Stimulated activated CD8-positive, alpha-beta memory T cell treated with anti-CD3 and anti-CD28 coated beads, Interleukin-7, amount 100 ng/mL, for 24 hours (primary cell): ENCODE data around the gene SLC47A1.
"Not testable (repeated sequence)": the region's sequence is repeated elsewhere in the genome, so short reads cannot be mapped to it uniquely, and the experiment has no call there.

ENCODE experiments used
- DNase-seq: peaks from one replicate; pipeline ENCODE4 v3.0.0-alpha.2; 2020; ENCODE audit warnings: low read depth

SLC47A1 gene

DNA sequence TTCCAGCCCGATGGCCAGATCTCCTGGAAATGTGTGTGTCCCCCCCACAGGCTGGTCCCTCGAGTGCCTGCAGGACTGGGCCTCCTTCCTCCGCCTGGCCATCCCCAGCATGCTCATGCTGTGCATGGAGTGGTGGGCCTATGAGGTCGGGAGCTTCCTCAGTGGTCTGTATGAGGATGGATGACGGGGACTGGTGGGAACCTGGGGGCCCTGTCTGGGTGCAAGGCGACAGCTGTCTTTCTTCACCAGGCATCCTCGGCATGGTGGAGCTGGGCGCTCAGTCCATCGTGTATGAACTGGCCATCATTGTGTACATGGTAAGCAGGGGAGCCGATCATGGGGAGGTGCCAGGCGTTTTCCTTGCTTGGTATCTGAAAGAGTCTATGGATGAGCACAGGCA is 22.1 kb downstream of the SLC47A1 start:
- no peak for DNase-seq

DNA sequence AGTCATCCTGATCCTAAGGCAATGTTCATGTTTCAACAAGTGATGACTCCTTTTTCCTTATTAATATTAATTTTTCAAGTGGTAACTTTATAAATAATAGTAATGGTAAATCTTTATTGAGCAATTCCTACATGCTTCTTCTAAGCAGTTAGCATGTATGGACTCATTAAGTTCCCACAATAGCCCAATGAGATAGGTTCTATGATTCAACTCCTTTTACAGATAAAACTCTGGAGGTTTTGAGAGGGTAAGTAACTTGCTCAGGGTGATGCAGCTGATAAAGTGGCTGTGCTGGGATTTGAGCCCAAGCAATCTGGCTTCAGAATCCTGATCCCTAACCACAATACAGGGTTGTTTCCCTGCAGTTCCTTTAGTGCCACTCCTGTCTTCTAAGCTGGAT is 25.3 kb downstream of the SLC47A1 start:
- no peak for DNase-seq

DNA sequence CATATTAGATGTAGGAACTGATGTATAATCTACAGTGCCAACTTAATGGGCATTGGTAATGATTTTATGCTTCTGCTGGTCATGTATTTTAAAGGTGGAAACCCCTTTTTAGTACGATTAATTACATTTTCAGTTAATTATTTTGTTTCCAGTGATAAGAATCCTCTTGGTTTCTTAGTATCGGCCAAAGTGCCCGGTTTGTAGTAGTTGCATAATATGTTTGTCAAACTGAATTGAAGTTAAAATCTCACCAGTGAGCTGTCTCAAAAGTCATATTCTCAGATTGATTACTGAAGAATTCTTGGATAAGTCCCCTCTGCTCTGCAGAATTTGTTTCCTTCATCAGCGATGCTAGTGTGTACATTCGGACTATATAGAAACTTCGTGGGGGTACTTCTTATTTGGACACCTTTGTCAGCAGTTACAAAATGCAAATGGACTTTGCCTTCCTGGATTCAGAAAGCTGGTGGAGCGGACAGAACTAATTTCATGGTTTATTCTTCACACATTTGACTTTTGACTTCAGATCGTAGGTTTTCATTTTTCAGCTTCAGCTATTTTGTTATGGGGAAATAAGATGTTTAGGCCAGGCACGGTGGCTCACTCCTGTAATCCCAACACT is 28.2 kb downstream of the SLC47A1 start:
- no peak for DNase-seq

DNA sequence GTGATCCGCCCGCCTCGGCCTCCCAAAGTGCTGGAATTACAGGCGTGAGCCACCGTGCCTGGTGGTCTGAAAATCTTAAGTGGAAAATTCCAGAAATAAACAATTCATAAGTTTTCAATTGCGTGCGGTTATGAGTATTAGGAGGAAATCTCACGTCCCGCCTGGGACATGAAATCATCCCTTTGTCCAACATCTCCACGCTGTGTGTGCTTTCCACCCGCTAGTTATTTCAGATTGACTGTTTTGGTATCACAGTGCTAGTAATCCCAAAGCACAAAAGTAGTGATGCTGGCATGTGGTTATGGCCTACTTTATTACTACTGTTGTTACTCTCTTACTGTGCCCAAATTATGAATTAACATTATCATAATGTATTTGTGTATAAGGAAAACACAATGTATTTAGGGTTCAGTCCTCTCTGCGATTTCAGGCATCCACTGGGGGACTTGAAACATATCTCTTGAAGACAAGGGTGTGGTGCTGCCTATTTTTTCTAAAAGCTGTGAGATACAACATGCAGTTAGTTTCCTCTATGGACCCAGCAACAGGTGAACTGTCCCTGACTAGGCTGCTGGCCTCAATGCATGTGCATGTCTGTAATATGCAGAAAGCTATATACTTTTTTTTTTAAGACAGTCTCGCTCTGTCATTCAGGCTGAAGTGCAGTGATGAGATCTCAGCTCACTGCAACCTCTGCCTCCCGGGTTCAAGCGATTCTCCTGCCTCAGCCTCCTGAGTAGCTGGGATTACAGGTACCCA is 32.3 kb downstream of the SLC47A1 start:
- no peak for DNase-seq

DNA sequence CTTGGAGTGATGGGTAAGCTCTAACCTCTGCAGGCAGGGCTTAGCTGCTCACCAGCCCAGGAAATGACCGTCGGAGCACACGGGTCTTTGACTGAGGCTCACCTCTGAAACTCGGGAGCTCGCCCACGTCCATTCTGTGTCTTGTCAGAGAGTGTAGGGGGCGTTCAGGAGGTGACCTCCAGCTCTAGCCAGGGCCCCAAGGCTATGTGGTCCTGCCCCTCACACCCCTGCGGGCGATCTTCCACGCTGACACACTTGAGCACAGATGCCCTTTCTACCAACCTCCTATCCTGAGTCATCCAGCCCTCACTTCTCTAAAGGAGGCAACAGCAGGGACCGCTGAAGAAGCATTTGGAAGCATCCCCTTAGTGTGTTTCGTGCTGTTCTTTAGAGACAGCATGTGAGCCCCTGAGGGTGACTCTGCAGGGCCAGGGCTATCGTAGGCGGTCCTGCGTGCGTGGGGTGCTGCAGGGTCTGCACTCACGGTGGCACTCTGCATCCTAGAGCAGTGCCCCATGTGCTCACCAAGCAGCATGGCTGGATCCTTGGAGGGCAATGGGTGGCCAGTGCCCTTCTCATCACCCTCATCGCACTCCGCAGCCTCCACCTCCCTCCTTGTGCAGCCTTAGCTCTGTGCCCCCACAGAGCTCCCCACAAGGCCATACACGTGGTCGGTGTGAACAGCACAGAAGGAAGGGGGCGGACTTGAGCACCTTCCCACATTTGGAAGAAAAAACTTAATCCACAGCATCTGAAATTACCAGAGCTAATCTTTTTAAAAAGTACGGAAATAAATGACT is 33.8 kb downstream of the SLC47A1 start:
- no peak for DNase-seq

DNA sequence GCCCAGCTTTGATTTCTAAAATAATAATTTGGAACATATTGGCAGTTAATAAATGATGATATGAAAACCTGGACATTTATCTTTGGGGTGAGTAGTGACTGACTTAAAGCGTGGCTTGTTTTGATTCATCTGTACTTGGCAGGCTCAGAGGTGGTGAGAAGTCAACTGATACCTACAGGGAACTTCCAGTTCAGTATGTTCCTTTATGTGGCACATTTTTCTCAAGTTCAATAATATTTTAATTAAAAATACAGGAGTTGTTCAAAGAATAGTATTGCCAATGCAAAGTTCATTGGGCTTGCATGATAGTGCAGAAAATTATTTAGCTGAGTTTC is 34.3 kb downstream of the SLC47A1 start:
- no peak for DNase-seq

DNA sequence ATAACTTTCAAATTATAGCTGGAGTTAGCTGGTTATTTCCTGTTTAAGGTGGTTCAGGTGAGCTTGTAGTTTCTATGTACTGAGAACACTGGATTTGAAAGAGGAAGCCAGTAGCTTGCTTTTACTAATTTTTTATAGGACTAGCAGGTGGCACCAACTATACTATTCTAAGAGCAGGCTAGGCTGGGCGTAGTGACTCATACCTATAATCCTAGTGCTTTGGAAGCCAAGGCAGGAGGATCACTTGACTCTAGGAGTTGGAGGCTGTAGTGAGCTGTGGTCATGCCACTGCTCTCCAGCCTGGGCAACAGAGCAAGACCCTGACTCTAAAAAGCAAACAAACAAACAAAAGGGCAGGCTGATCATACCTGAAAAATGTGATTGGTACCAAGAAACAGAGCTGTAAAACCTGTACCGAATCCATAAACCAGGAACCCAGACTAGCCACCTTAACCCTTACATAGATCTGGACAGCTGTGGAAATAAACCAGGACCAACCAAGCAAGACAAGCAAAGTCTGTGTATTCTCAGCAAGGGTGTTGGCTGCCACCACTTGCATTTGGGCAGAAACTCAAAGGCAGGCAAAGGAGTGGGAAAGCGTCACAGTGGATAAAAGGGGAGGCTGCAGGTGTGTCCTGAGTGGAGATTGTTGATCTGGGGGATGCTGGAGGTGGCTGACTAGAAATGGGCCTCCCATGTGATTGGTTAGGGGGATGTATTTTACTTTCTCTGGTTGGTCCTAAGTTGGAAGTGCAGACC is 36.3 kb downstream of the SLC47A1 start:
- DNase-seq: no peak

DNA sequence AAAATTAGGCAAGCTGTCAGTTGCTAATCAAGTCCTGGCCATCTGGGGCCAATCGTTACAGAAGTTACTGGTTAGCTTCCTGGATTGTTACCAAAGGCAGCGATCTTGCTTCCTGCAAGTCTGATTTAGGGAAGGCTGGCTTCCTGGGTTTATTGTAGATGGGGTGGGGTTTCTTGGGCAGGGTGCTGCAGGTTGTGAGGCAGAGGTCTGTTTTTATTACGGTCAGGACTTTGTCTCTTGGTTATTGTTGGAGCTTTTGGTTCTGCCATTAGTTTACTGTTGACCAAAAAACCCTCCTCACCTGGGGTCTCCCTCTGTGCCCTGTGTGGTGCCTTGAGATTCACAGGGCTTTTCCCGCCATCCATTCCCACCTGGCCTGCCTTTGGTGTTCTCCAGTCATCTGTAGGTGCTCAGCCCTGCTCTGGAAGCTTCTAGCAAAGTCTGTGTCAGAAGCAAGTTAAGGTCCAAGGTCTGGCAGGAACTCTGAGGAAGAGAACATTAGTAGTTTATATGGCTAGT is 36.9 kb downstream of the SLC47A1 start:
- DNase-seq: no peak

DNA sequence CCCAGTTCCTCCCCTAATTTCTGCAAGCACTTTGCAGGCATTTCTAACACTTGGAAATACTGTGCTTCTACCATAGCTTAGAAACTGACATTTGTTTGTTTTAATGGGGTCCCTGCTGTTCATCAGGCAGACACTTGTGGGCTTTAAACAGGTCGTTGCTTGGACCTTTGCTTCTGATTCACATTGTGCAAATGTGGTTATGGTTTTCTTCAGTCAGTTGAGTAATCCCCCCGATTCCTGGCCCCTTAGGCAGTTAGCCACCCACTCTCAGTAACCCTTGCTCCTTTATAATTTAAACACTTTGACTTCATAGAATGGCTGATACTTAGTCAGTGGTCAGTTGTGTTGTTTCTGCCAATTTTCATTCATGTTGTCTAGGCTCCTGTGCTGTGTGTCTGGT is 39.4 kb downstream of the SLC47A1 start:
- DNase-seq: no peak

DNA sequence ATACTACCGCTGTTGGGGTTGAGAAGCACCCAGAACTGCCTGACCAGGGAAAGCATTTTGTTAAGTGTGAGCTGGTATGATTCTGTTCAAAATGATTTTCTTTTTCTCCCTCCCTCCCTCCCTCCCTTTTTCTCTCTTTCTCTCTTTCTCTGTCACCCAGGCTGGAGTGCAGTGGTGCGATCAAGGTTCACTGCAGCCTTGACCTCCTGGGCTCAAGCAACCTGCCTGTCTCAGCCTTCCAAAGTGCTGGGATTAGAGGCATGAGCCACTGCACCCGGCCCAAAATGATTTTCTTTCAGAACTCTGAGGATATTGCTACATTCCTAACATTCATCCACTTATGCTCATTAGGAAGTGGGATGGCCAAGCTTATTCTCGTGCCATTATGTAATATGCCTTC is 41.3 kb downstream of the SLC47A1 start:
- no peak for DNase-seq

DNA sequence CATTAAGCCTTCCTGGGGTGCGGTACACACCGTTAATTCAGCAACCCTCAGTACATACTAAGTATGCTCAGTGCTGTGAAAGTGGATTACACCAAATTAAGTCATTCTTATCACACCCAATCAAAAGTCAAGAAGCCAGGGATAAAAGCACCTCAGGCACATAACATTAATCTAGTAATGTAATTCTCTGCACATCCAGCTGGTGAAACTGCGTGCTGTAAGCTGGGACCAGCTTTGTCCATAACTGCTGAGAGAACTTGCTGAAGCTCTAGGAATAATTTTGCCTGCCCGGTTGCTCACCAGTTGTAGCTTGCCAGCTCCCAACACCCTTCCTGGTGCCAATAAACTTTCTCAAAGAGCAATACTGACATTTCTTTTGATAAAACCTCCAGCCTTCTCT is 44.9 kb downstream of the SLC47A1 start:
- no peak for DNase-seq

DNA sequence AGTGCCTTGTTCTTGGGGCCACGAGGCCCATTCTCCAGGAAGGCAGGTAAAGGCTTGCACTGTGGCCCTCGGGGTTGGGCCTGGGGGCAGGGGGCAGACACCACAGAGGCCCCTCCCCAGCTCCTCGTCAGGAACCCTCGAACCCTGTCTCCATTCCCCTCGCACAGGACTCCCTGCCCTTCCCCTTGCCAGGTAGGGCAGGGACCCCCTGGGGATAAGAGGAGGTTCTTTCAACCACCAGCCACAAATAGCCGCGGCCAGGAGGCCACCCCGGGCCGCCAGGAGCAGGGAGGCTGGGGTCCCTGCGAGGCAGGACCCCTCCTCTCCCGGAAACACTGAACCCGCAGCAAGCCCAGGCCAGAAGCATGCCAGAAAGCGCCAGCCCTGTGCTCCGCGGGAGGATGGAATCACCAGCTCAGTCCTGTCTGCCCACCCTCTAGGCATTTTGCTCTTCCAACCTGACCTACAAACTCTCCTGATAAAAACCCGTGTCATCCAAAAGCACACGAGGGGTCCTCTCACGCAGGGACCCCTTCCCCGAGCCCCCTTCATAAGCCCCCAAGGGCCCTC is 45.6 kb downstream of the SLC47A1 start:
- no peak for DNase-seq

DNA sequence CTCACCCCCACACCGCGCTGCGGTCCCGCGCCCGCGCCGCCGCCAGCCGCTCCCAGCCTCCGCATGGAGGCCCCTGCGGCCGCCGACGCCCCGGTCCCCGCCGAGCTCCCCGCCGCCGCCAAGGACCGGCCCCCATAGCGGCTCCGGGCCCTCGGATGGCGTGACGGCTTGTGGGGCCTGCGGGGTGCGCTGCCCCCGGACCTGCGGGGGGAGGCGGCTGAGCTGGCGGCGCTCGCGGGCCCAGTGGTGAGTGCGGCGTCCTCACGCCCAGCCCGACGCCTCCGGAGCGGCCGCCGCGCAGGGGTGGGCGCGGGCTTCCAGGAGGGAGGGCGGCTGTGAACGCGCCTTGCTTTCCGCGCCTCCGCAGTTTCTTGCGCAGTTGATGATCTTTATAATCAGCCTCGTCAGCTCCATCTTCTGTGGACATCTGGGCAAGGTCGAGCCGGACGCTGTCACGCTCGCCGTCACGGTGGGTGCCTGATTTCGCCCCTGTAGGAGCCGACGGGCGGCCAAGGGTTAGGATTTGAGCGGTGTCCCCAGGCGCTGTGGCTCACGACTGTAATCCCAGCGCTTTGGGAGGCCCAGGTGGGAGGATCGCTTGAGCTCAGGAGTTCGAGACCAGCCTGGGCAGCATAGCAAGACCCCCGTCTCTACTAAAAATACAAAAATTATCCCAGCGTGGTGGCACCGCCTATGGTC is 46.4 kb downstream of the SLC47A1 start:
- no peak for DNase-seq

DNA sequence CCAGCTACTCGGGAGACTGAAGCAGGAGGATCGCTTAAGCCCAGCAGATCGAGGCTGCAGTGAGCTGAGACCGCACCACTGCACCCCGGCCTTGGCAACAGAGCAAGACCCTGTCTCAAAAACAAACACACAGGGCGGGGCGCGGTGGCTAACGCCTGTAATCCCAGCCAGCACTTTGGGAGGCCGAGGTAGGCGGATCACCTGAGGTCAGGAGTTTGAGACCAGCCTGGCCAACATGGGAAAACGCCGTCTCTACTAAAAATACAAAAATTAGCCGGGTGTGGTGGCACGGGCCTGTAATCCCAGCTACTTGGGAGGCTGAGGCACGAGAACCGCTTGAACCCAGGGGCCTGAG is 46.9 kb downstream of the SLC47A1 start:
- DNase-seq: not testable (repeated sequence)

DNA sequence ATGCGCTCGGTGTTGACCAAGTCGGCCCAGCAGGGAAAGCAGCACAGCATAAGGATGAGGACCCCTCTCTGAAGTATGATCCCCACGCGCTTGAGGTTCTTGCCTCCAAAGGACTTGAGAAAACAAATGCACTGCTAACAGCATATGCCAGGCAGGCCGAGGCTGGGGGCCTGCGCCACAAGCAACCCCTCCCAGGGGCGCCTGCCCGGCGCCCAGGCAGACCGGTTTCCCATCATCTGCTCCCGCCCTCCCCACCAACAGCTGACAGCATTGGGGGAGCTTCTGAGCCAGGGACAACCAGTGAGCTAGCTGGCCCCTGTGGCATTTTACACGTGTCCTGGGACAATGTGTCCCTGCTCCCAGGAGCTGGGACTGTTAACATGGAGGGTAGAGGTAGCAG is 48.5 kb downstream of the SLC47A1 start:
- not testable (repeated sequence) for DNase-seq

DNA sequence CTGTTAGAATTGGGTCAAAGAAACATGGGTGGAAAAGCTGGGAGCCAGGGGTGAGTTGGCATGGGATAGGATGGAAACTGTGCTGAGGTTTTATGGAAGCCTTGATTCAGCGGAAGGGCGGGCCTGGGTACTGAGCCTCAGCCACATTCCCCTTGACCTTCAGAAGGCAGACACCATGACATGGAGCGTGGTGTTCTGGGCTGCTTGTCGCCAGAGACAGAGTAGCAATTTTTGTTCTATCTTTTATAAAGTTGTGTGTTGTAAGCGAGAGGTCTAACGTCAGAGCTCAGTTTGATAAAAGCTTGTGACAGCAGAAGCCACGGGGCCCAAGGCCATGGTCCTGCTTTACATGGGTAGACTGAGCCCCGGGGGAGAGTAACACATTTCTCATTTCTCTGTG is 50.2 kb downstream of the SLC47A1 start:
- DNase-seq: no peak

DNA sequence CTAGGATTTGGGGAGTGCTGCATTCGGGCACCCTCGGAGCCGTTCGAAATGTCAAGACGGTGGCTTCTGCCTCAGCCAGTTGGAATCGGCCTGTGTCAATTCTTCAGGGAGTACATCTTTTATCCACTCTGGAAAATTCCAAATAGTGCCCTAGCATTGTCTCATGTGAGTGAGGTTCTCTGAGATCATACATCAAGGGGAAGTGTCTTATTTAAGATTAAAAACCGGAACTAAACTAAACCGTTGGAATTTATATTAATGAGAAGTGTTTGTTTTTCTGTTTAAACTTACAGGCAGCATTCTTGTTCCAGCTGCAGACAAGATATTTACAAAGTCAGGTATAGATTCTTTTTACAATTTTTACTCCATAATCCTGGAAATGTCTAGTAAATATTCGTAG is 56.8 kb downstream of the SLC47A1 start:
- DNase-seq: no peak

DNA sequence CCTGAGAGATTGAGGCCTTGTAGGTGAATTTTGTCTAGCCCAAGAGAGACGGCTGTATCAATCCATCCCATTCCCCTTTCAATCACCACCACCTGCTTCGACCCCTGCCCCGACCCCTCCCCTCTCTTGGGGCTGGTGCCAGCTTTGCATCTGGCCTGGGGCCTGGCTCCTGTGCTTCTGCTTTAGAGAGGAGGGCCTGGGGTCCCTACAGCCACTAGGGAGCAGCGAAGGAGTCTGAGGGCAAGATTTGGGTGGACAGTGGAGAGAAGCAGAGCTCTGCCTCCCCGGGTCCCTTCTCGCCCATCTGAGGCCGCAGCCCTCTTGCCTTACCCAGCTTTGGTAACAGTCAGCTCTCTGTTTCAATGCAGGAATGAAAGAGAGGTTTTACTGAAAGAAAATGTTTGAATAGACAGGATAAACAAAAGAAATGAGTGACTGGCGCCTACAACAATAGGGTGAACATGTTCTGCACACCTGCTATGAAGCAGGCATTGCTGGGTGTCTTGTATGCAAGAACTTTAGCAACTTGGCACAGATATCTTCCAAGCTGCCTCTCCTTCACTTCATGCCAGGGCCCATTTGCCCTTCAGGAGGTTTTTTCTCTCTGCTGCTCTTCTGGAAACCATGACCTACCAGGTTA is 57.4 kb downstream of the SLC47A1 start:
- no peak for DNase-seq

DNA sequence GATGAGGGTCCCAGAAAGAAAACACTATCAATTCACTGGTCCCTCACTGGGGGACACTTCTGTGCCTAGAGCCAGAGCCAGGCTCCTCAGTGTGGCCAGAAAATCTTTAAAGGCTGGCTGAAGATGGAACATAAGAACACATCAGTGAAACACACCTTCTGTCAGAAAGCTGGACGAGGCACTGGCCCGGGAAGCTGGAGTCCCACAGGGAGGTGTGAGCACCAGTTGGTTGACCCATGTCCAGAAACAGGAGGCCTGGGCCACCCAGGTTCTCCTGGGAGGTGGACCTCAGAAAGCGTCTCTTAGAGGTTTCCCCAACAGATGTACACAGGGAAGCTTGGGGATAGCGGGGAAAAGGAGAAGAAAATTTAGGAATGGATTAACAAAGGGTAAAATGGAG is 58.7 kb downstream of the SLC47A1 start:
- DNase-seq: no peak

DNA sequence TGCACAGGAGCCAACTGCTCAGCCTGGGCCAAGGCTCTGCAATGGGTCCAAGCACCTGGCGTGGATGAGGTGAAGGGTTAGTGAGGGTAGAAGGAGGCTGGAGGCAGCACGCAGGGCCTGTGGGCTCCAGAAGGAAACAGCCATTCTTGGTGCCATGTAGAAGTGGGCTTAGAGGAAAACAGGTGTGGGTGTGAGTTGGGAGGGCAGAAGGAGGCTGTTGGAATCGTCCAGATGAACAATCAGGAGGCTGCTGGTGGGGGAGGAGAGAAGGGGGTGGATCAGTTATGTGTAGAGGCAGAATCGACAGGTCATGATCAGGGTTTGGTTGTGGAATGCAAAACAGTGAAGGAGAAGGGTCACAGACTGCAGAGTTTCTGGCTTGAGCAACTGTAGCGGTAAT is 63.2 kb downstream of the SLC47A1 start:
- no peak for DNase-seq

DNA sequence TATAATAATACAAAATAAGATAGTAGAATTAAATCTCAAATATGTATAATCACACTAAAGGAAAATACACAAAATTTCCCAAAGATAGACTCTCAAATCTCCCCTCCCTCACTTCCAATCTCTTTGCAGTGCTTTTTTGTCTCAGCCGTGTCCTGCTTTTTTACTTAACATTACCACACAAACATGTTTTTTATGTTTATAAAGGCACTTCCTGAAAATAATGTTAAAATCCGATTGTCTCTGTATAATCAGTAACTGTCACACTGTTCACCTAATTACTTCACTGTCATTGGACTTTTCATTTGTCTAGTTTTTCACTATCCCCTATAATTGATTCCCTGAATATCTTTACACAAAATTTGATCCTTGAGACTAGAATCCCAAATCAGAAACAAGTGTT is 76.7 kb downstream of the SLC47A1 start:
- DNase-seq: no peak
